ENCODE measurements around the gene SLC9A4.
"Not testable (repeated sequence)": the region's sequence is repeated elsewhere in the genome, so short reads cannot be mapped to it uniquely, and the experiment has no call there.

The SLC9A4 gene

GRCh38 chr2:102558463-102558862, 85.4 kb downstream of the SLC9A4 start:
- H3K36me3 Mint-ChIP-seq, result no peaks in the 10 kb centered on the region
- H3K27ac Mint-ChIP-seq, result no peak overlapping the region
- CTCF ChIA-PET, result no interaction called here
- no peaks in the 10 kb centered on the region for H3K27me3 Mint-ChIP-seq
- H3K4me1 Mint-ChIP-seq, result no peaks in the 10 kb centered on the region
- H3K4me3 Mint-ChIP-seq, result no peak overlapping the region
- no peak for DNase-seq
- no peaks in the 10 kb centered on the region for H3K9me3 Mint-ChIP-seq

DNA sequence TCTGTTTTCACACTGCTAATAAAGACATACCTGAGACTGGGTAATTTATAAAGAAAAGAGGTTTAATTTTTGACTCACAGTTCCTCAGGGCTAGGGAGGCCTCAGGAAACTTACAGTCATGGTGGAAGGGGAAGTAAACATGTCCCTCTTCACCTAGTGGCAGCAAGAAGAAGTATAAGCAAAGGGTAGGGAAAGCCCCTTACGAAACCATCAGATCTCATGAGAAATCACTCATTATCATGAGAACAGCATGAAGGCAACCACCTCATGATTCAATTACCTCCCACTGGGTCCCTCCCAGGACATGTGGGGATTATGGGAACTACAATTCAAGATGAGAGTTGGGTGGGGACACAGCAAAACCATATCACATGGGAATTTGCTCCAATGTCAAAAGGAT, 89.5 kb downstream of the SLC9A4 start:
- H3K27me3 Mint-ChIP-seq, DNase-seq, H3K4me1 Mint-ChIP-seq, H3K4me3 Mint-ChIP-seq, H3K9me3 Mint-ChIP-seq, H3K27ac Mint-ChIP-seq, CTCF ChIA-PET, H3K36me3 Mint-ChIP-seq: not testable (repeated sequence)

DNA sequence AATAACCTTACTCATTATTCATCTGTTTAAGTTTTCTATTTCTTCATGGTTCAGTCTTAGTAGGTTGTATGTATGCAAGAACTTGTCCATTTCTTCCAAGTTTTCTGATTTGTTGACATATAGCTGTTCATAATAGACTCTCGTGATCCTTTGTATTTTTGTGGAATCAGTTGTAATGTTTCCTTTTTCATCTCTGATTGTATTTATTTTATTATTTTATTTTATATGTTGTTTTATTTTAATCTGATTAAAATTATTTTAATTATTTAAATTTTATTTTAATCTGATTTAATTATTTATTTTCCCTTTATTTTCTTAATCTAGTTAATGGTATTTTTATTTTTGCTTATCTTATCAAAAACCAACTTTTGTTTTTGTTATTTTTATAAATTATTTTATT, 102.9 kb downstream of the SLC9A4 start:
- Mint-ChIP-seq H3K36me3 (no peaks in the 10 kb centered on the region), H3K4me1 (no peaks in the 10 kb centered on the region), H3K27me3 (peaks cover 10% of the 10 kb centered on the region), H3K4me3 (no peak overlapping the region), H3K9me3 (peaks cover 2% of the 10 kb centered on the region), H3K27ac (no peak overlapping the region)
- no peak for DNase-seq
- CTCF ChIA-PET, result no interaction called here

- no peak for DNase-seq
- CTCF ChIA-PET, result no interaction called here
- Mint-ChIP-seq H3K27me3 (peaks cover 10% of the 10 kb centered on the region), H3K27ac (no peak overlapping the region), H3K4me1 (peaks cover 6% of the 10 kb centered on the region), H3K9me3 (peaks cover 3% of the 10 kb centered on the region), H3K36me3 (no peaks in the 10 kb centered on the region), H3K4me3 (no peak overlapping the region)
Observed at GRCh38 chr2:102578376-102578775, 105.3 kb downstream of the SLC9A4 start.

DNA sequence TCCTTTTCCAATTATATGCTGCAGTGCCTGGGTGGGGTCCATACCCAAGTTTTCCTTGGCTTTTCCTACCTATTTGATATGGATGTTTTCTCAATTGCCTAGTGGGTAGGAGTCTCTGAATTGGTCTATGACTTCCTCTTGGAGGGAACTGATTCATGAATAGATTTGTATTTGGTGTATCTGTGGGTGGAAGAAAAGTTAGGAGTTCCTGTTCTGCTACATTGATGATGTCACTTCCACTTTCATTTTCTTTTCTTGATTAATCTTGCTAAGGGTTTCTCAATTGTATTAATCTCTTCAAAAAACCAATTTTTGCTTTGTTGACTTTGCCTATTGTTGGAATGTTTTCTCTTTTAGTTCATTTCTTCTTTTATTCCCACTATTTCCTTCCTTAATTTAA, 108.9 kb downstream of the SLC9A4 start:
- Mint-ChIP-seq H3K9me3 (peaks cover 3% of the 10 kb centered on the region), H3K36me3 (no peaks in the 10 kb centered on the region), H3K4me1 (peaks cover 6% of the 10 kb centered on the region), H3K27ac (no peak overlapping the region), H3K27me3 (peaks cover 17% of the 10 kb centered on the region), H3K4me3 (no peak overlapping the region)
- DNase-seq, result no peak
- CTCF ChIA-PET, result no interaction called here

- no peak for DNase-seq
- Mint-ChIP-seq H3K36me3 (no peaks in the 10 kb centered on the region), H3K4me1 (peaks cover 6% of the 10 kb centered on the region), H3K27me3 (peaks cover 17% of the 10 kb centered on the region), H3K27ac (no peak overlapping the region), H3K9me3 (peaks cover 3% of the 10 kb centered on the region), H3K4me3 (no peak overlapping the region)
- CTCF ChIA-PET, result no interaction called here
Observed at GRCh38 chr2:102582845-102583244, 109.8 kb downstream of the SLC9A4 start.
